ENCODE measurements around the gene RFK. TPM values are rescaled to one million over a fixed set of nuclear protein-coding genes. Genes with fewer than 3 reads are reported as not detected.

The RFK gene
- total RNA-seq, 1 donor from 2014 or later, result 38.0 TPM

DNA sequence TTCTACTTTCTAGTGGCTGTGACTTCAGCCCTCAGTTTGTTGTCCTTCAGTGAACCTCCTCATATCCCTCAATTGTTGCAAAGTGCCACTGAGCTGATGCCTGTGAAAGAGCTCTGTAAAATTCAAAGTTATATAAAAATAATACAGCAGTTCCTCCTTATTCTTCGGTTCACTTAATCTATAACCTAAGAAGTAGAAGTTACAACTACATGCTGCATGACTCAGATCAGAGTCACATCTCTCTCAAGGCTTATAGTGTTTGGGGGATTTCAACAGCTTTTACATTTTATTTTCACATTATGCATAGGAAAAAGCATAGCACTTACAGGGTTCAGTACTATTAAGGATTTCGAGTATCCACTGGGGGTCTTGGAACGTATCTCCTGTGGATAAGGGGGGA is 39.6 kb upstream of the RFK start:
- Histone ChIP-seq H3K4me3 (ENCODE audit: low read depth, low read length) (no peak overlapping the region), H3K36me3 (ENCODE audit: control insufficient read depth, insufficient read depth, low read length) (no peaks in the 10 kb centered on the region), H3K27me3 (ENCODE audit: control insufficient read depth, insufficient read depth, low read length) (no peaks in the 10 kb centered on the region)
- DNase-seq (ENCODE audit: low read depth), result no peak
- TF ChIP-seq CTCF (IDR thresholded peaks at IDR 0.05; ENCODE audit: insufficient read depth, low read length, poor library complexity, severe bottlenecking), result no peak

DNA sequence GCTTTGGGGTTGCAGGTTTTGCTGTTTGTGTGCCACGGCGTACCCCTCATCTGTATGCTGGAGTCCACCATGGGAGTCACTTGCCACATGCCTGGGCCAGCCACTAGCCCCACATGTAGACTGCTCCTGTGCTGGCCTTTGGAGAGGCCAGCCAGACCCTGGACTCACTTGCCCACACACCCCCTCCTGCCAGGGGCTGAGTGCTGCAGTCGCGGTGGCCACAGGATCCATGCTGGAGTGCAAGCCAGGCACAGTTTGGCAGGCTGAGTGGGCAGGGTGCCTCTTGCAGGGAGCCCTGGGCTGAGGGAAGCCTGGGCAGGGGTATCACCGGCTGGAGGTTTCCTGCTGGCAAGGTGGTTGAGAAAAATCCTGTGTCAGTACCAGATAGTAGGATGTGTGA is 39.2 kb upstream of the RFK start:
- no peaks in the 10 kb centered on the region for H3K36me3 ChIP-seq (ENCODE audit: control insufficient read depth, insufficient read depth, low read length)
- no peak for TF ChIP-seq CTCF (IDR thresholded peaks at IDR 0.05; ENCODE audit: insufficient read depth, low read length, poor library complexity, severe bottlenecking)
- no peak for DNase-seq (ENCODE audit: low read depth)
- no peak overlapping the region for H3K4me3 ChIP-seq (ENCODE audit: low read depth, low read length)
- H3K27me3 ChIP-seq (ENCODE audit: control insufficient read depth, insufficient read depth, low read length), result no peaks in the 10 kb centered on the region

- no peaks in the 10 kb centered on the region for H3K36me3 ChIP-seq (ENCODE audit: control insufficient read depth, insufficient read depth, low read length)
- TF ChIP-seq CTCF (IDR thresholded peaks at IDR 0.05; ENCODE audit: insufficient read depth, low read length, poor library complexity, severe bottlenecking), result no peak
- no peak overlapping the region for H3K4me3 ChIP-seq (ENCODE audit: low read depth, low read length)
These were observed 37.4 kb upstream of the RFK start for GRCh38 chr9:76431601-76432000.

DNA sequence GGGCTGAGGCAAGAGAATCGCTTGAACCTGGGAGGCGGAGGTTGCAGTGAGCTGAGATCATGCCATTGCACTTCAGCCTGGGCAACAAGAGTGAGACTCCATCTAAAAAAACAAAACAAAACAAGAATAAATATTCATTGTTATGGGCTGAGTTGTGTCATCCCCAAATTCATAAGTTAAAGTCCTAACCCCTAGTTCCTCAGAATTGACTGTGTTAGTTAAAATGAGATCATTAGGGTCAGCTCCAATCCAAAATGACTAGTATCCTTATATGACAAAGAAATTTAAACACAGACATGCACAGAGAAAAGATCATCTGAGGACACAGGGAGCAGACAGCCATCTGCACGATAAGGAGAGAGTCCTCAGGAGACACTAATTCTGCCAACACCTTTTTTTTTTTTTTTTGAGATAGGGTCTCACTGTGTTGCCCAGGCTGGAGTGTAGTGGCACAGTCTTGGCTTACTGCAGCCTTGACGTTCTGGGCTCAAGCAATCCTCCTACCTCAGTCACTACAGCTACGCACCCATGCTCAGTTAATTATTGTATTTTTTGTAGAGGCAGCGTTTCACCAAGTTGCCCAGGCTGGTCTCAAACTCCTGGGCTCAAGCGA is 32.7 kb upstream of the RFK start:
- DNase-seq (ENCODE audit: low read depth), result no peak
- Histone ChIP-seq H3K4me3 (ENCODE audit: low read depth, low read length) (no peak overlapping the region), H3K36me3 (ENCODE audit: control insufficient read depth, insufficient read depth, low read length) (no peaks in the 10 kb centered on the region), H3K27me3 (ENCODE audit: control insufficient read depth, insufficient read depth, low read length) (no peaks in the 10 kb centered on the region)
- no peak for TF ChIP-seq CTCF (IDR thresholded peaks at IDR 0.05; ENCODE audit: insufficient read depth, low read length, poor library complexity, severe bottlenecking)

More at GRCh38 chr9:76431601-76432000, 37.4 kb upstream of the RFK start:
- H3K27me3 ChIP-seq (ENCODE audit: control insufficient read depth, insufficient read depth, low read length), result no peaks in the 10 kb centered on the region
- no peak for DNase-seq (ENCODE audit: low read depth)

DNA sequence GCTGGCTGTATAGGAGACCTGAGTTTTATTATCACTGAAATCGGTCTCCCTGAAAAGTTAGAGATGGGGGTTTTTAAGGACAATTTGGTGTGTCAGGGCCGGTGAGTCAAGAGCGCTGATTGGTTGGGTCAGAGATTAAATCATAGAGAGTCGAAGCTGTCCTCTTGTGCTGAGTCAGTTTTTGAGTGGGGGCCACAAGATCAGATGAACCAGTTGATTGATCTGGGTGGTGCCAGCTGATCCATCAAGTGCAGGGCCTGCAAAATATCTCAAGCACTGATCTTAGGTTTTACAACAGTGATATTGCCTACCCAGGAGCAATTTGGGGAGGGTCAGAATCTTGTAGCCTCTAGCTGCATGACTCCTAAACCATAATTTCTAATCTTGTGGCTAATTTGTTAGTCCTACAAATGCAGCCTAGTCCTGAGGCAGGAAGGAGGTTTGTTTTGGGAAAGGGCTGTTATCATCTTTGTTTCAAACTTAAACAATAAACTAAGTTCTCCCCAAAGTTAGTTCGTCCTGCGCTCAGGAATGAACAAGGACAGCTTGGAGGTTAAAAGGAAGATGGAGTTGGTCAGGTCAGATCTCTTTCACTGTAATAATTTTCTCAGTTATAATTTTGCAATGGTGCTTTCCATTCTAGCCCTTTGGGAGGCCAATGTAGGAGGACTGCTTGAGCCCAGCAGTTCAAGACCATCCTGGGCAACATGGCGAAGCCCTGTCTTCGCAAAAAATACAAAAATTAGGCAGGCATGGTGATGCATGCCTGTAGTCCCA is 31.6 kb upstream of the RFK start:
- Histone ChIP-seq H3K27me3 (ENCODE audit: control insufficient read depth, insufficient read depth, low read length) (no peaks in the 10 kb centered on the region), H3K36me3 (ENCODE audit: control insufficient read depth, insufficient read depth, low read length) (no peaks in the 10 kb centered on the region), H3K4me3 (ENCODE audit: low read depth, low read length) (no peak overlapping the region)
- DNase-seq (ENCODE audit: low read depth), result no peak
- TF ChIP-seq CTCF (IDR thresholded peaks at IDR 0.05; ENCODE audit: insufficient read depth, low read length, poor library complexity, severe bottlenecking), result no peak

Measured in kidney epithelial cell (primary cell).